K562 (cell line): Measurements from ENCODE around the gene GPC1. TPM values are rescaled to one million over a fixed set of nuclear protein-coding genes. Genes with fewer than 3 reads are reported as not detected.

Source experiments
- CC2D1A ChIP-seq: fragments of 450-650 bp; IDR thresholded peaks from 2 replicates; pipeline ENCODE4 v1.6.1; 2017; ENCODE audit warnings: mild to moderate bottlenecking
- FOS ChIP-seq: IDR thresholded peaks from 3 replicates; pipeline ENCODE4 v1.6.1; 2011; ENCODE audit not compliant: insufficient read length; ENCODE audit errors: extremely low read depth
- FOSL1 ChIP-seq: fragments of 200-800 bp; sonication (Bioruptor generic); conservative IDR thresholded peaks from 2 replicates; pipeline ENCODE4 v1.6.1; 2016; ENCODE audit warnings: missing genetic modification characterization, missing compliant biosample characterization
- GTF2F1 ChIP-seq: IDR thresholded peaks from 2 replicates; pipeline ENCODE4 v1.6.1; 2011; ENCODE audit warnings: low read depth, low read length, improper control_type of control experiment
- POLR2G ChIP-seq: fragments of 200-400 bp; formaldehyde crosslinking; IDR thresholded peaks from 2 replicates; pipeline ENCODE4 v1.6.1; 2017; ENCODE audit warnings: low read depth, mild to moderate bottlenecking, antibody characterized with exemption, low read length, moderate library complexity
- SIRT6 ChIP-seq: IDR thresholded peaks from one replicate; pipeline ENCODE4 v1.6.1; 2012; ENCODE audit warnings: low read depth, mild to moderate bottlenecking, control low read depth, inconsistent platforms, low read length, moderate library complexity
- SNIP1 ChIP-seq: fragments of 450-650 bp; IDR thresholded peaks from 2 replicates; pipeline ENCODE4 v1.7.1; 2017; ENCODE audit warnings: low read depth, mild to moderate bottlenecking
- ZNF282 ChIP-seq: sonication (generic); formaldehyde crosslinking; IDR thresholded peaks from 2 replicates; pipeline ENCODE4 v1.8.1; 2023; ENCODE audit warnings: missing genetic modification reagents
- ZNF3 ChIP-seq: fragments of 250-450 bp; sonication (Bioruptor Pico); IDR thresholded peaks from 2 replicates; pipeline ENCODE4 v1.5.0; 2021; ENCODE audit warnings: mild to moderate bottlenecking, moderate library complexity
- polyA plus RNA-seq, 8 experiments: library from polyadenylated mRNA; depleted of rRNA in 4 of 8; stranded (reverse) in 5 of 8; unstranded in 3 of 8; fragments of >200 nt; fragmentation: Nextera tagmentation in 2 of 8; fragmentation: Illumina TruSeq in 1 of 8; extraction: Ambion mirVana in 2 of 8; extraction: Trizol in 1 of 8; gene quantifications; 2 replicates each; pipeline versions ENCODE4 v1.2.1 to v1.2.3, GENCODE V29; 2011 to 2014; ENCODE audit warnings: inconsistent platforms in 1 of 8, missing spikeins in 1 of 8
- total RNA-seq, 7 experiments: library from RNA; depleted of rRNA in 6 of 7; stranded (reverse); fragments of >200 nt in 6 of 7; fragmentation: Illumina TruSeq in 2 of 7; extraction: Trizol in 2 of 7; gene quantifications; 2 replicates each; pipeline versions ENCODE4 v1.2.1 to v1.2.3, GENCODE V29; 2011 to 2021; ENCODE audit warnings: low replicate concordance in 1 of 7
- TF ChIP-seq, protein P1 (sequence below), 2 experiments: fragments of 450-650 bp; IDR thresholded peaks; 2 replicates each; pipeline ENCODE4 v1.6.1; 2016
- TF ChIP-seq, protein P2 (sequence below): fragments of 250-450 bp; sonication (Bioruptor Pico); IDR thresholded peaks from 2 replicates; pipeline ENCODE4 v1.5.0; 2022; ENCODE audit warnings: mild to moderate bottlenecking
- TF ChIP-seq, protein P3 (sequence below), 2 experiments: fragments of 200-800 bp in 1 of 2; sonication (Bioruptor generic) in 1 of 2; sonication (generic) in 1 of 2; formaldehyde crosslinking in 1 of 2; IDR thresholded peaks in 1 of 2; conservative IDR thresholded peaks in 1 of 2; 2 replicates each; pipeline versions ENCODE4 v1.5.0 to v1.6.1; 2016 to 2020; ENCODE audit warnings: missing compliant biosample characterization in 1 of 2, missing genetic modification characterization in 1 of 2, missing genetic modification reagents in 1 of 2

Gene GPC1
- total and polyA plus RNA-seq, 9 of the 15 experiments (the other 6 are each of a cell fraction or from before 2014, with no cell fraction given), result 0.07 to 0.82 (median 0.14) TPM; not detected in 3

DNA sequence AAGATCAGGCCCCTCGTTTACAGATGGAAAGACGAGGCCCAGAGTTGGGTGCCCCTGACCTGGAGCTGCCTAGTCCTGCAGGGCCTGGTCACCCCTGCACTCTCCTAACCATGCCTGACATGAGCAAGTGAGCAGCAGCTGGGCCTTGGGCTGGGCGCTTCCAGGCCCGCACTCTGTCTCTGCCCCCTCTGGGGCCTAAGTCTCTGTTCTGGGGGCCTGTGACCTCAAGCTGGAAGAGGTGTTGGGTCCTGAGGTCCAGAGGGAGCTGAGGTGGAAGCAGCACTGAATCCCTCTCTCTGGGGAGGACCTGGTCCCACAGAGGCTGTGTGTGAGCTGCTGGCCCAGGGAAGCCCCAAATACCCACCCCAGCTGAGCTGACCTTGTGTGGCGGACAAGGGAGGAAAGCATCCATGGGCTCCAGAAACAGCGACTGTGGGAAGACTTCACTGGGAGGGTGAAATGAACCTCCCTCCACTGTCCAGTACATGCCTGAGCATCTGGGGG is 46.1 kb upstream of the GPC1 start (continued):
- TF ChIP-seq FOS, result no peak
- TF ChIP-seq, protein P1, sequence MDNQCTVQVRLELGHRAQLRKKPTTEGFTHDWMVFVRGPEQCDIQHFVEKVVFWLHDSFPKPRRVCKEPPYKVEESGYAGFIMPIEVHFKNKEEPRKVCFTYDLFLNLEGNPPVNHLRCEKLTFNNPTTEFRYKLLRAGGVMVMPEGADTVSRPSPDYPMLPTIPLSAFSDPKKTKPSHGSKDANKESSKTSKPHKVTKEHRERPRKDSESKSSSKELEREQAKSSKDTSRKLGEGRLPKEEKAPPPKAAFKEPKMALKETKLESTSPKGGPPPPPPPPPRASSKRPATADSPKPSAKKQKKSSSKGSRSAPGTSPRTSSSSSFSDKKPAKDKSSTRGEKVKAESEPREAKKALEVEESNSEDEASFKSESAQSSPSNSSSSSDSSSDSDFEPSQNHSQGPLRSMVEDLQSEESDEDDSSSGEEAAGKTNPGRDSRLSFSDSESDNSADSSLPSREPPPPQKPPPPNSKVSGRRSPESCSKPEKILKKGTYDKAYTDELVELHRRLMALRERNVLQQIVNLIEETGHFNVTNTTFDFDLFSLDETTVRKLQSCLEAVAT (IDR thresholded peaks at IDR 0.05), result no peak
- TF ChIP-seq, protein P2, sequence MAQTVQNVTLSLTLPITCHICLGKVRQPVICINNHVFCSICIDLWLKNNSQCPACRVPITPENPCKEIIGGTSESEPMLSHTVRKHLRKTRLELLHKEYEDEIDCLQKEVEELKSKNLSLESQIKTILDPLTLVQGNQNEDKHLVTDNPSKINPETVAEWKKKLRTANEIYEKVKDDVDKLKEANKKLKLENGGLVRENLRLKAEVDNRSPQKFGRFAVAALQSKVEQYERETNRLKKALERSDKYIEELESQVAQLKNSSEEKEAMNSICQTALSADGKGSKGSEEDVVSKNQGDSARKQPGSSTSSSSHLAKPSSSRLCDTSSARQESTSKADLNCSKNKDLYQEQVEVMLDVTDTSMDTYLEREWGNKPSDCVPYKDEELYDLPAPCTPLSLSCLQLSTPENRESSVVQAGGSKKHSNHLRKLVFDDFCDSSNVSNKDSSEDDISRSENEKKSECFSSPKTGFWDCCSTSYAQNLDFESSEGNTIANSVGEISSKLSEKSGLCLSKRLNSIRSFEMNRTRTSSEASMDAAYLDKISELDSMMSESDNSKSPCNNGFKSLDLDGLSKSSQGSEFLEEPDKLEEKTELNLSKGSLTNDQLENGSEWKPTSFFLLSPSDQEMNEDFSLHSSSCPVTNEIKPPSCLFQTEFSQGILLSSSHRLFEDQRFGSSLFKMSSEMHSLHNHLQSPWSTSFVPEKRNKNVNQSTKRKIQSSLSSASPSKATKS (CRISPR knock-in tag), result no peak
- no peak for TF ChIP-seq CC2D1A
- TF ChIP-seq ZNF3, result no peak
- TF ChIP-seq, protein P3, sequence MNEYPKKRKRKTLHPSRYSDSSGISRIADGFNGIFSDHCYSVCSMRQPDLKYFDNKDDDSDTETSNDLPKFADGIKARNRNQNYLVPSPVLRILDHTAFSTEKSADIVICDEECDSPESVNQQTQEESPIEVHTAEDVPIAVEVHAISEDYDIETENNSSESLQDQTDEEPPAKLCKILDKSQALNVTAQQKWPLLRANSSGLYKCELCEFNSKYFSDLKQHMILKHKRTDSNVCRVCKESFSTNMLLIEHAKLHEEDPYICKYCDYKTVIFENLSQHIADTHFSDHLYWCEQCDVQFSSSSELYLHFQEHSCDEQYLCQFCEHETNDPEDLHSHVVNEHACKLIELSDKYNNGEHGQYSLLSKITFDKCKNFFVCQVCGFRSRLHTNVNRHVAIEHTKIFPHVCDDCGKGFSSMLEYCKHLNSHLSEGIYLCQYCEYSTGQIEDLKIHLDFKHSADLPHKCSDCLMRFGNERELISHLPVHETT (CRISPR knock-in tag; conservative IDR thresholded peaks at IDR 0.05 in 1 of 2, IDR thresholded peaks at IDR 0.05 in 1 of 2), result no peak
- no peak for TF ChIP-seq SNIP1
- TF ChIP-seq SIRT6, result no peak
- TF ChIP-seq FOSL1, result no peak
- TF ChIP-seq GTF2F1, result no peak
- TF ChIP-seq POLR2G, result no peak
- TF ChIP-seq ZNF282, result no peak
- TF ChIP-seq, all 486 proteins: peak for 0
